ENCODE data around the gene D2HGDH. TPM values are rescaled to one million over a fixed set of nuclear protein-coding genes. Genes with fewer than 3 reads are reported as not detected.

Gene D2HGDH
- total RNA-seq, 2 experiments from 2014 or later, result 39.4 to 42.6 TPM

DNA sequence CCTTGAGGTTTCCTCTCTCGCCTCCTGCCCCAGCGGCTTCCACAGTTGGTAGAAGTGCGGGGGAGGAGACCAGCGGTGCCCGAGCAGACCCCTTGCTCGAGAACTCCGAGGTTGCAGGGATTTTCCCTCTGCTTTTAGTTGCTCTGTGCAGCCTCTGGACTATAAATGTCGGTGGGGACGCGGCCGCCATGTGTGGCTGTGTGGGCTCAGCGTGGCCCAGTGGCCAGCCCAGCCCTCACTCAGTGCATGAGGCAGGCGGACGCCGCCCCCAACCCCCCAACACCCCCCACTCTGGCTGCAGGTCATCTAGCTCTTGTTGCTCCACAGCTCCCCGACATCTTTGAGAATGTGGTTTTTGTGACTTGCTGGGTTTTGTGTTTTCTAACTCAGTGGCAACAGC, 15.3 kb upstream of the D2HGDH start:
- no peaks in the 10 kb centered on the region for H3K4me1 Mint-ChIP-seq (ENCODE audit: low read depth)
- DNase-seq, result no peak
- ChIA-PET CTCF (interaction anchor here (1.0 to 1.1 kb wide), 2 partner anchors 13 to 16 kb away, joined by 3 read pairs; no protein-coding TSS in a partner anchor), POLR2A (interaction anchor here (0.6 to 0.9 kb wide), 3 partner anchors 16 to 710 kb away, joined by 3 to 5 read pairs (median 3); partner anchors contain the start of gene D2HGDH)
- ATAC-seq, result no peak
- no peaks in the 10 kb centered on the region for H3K9me3 Mint-ChIP-seq
- no peaks in the 10 kb centered on the region for H3K27me3 Mint-ChIP-seq
- intact Hi-C loops (cut with micrococcal nuclease), result no loop called here
- no peak overlapping the region for H3K4me3 Mint-ChIP-seq
- TF ChIP-seq, protein P1, sequence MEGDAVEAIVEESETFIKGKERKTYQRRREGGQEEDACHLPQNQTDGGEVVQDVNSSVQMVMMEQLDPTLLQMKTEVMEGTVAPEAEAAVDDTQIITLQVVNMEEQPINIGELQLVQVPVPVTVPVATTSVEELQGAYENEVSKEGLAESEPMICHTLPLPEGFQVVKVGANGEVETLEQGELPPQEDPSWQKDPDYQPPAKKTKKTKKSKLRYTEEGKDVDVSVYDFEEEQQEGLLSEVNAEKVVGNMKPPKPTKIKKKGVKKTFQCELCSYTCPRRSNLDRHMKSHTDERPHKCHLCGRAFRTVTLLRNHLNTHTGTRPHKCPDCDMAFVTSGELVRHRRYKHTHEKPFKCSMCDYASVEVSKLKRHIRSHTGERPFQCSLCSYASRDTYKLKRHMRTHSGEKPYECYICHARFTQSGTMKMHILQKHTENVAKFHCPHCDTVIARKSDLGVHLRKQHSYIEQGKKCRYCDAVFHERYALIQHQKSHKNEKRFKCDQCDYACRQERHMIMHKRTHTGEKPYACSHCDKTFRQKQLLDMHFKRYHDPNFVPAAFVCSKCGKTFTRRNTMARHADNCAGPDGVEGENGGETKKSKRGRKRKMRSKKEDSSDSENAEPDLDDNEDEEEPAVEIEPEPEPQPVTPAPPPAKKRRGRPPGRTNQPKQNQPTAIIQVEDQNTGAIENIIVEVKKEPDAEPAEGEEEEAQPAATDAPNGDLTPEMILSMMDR (IDR thresholded peaks at IDR 0.05), result no peak
- H3K27ac Mint-ChIP-seq, result no peak overlapping the region
- H3K36me3 Mint-ChIP-seq (ENCODE audit: low read depth), result peaks cover 47% of the 10 kb centered on the region

DNA sequence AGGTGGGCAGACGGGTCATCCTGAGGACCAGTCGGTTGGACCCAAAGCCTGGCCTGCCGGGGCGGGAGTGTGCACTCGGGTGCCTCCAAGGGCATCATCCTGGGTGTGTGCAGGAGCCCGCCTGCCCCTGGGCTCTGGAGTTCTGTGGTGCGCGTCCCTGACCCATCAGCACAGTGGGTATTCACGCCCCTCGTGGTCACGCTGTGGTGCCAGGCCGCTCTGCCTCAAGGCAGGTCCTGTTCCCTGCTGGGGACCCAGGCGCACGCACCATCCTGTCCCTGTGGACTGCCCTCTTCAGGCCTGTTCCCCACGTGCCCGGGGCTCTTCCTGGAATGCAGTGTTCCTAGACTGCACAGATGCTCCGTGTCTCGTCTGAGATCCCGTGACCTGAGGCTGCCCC, 14.3 kb upstream of the D2HGDH start:
- ATAC-seq (no peak), DNase-seq (no peak)
- Mint-ChIP-seq H3K27me3 (no peaks in the 10 kb centered on the region), H3K9me3 (no peaks in the 10 kb centered on the region), H3K36me3 (ENCODE audit: low read depth) (peaks cover 48% of the 10 kb centered on the region), H3K4me3 (no peak overlapping the region), H3K27ac (no peak overlapping the region), H3K4me1 (ENCODE audit: low read depth) (no peaks in the 10 kb centered on the region)
- POLR2A ChIA-PET, result interaction anchor here (1.5 kb wide), 1 partner anchor 12 kb away, joined by 4 read pairs; no protein-coding TSS in a partner anchor
- CTCF ChIA-PET, result no interaction called here
- TF ChIP-seq, protein P1 (IDR thresholded peaks at IDR 0.05), result no peak
- intact Hi-C loops (cut with micrococcal nuclease), result no loop called here

DNA sequence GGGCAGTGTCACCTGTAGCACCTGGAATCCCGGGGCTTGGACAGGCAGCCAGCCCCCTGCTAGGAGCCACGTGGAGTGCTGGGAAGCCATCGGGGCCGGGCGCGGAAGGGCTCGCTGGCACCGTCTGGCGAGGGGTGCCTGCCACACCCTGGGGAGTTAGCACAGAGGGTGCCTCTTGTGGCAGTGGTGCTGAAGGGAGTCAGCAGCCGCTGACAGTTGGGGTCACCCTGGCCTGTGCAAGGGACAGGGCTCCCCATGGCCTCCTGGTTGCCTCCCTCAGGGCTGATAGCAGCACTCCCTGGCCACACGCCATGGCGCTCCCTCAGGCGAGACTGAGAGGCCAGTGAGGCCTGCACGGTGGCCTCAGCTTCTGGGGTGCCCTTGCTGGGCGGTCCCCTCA, 13.9 kb upstream of the D2HGDH start:
- no peak overlapping the region for H3K27ac Mint-ChIP-seq
- ChIA-PET POLR2A (interaction anchor here (1.1 to 1.5 kb wide), 2 partner anchors 13 to 19 kb away, joined by 3 to 4 read pairs; no protein-coding TSS in a partner anchor), CTCF (interaction anchor here (1.4 kb wide), 1 partner anchor 158 kb away, joined by 4 read pairs; no protein-coding TSS in a partner anchor)
- no peak for DNase-seq
- H3K9me3 Mint-ChIP-seq, result no peaks in the 10 kb centered on the region
- no peaks in the 10 kb centered on the region for H3K4me1 Mint-ChIP-seq (ENCODE audit: low read depth)
- TF ChIP-seq, protein P1 (IDR thresholded peaks at IDR 0.05), result no peak
- H3K4me3 Mint-ChIP-seq, result no peak overlapping the region
- intact Hi-C loops (cut with micrococcal nuclease), result no loop called here
- no peak for ATAC-seq
- H3K36me3 Mint-ChIP-seq (ENCODE audit: low read depth), result peaks cover 48% of the 10 kb centered on the region
- no peaks in the 10 kb centered on the region for H3K27me3 Mint-ChIP-seq

DNA sequence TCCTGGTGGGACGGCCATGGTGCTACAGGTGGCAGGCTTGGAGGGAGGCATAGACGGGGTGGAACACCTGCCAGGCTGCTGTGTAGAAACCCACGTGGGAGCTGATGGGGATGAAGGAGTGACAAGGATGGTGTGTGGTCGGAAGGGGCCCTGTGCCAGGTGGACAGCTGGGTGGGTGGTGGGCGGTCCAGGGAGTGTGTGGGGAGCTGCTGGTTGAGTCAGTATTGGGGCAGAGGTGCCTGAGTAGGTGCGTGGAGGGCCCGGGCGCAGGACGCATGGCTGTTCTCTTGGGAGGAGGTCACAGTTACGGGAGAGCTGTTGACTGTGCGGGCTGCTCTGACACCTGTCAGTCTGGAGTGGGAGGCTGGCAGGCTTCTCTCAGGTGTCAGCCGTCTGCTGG, 12.6 kb upstream of the D2HGDH start:
- Mint-ChIP-seq H3K27me3 (no peaks in the 10 kb centered on the region), H3K27ac (no peak overlapping the region), H3K9me3 (no peaks in the 10 kb centered on the region), H3K4me3 (no peak overlapping the region), H3K4me1 (ENCODE audit: low read depth) (no peaks in the 10 kb centered on the region), H3K36me3 (ENCODE audit: low read depth) (peaks cover 46% of the 10 kb centered on the region)
- TF ChIP-seq, protein P1 (IDR thresholded peaks at IDR 0.05), result no peak
- DNase-seq (no peak), ATAC-seq (no peak)
- CTCF ChIA-PET, result interaction anchor here (1.4 kb wide), 1 partner anchor 157 kb away, joined by 4 read pairs; no protein-coding TSS in a partner anchor
- POLR2A ChIA-PET, result interaction anchor here (0.8 to 1.1 kb wide), 4 partner anchors 8 to 25 kb away, joined by 3 read pairs; partner anchors contain the start of gene D2HGDH
- intact Hi-C loops (cut with micrococcal nuclease), result no loop called here

DNA sequence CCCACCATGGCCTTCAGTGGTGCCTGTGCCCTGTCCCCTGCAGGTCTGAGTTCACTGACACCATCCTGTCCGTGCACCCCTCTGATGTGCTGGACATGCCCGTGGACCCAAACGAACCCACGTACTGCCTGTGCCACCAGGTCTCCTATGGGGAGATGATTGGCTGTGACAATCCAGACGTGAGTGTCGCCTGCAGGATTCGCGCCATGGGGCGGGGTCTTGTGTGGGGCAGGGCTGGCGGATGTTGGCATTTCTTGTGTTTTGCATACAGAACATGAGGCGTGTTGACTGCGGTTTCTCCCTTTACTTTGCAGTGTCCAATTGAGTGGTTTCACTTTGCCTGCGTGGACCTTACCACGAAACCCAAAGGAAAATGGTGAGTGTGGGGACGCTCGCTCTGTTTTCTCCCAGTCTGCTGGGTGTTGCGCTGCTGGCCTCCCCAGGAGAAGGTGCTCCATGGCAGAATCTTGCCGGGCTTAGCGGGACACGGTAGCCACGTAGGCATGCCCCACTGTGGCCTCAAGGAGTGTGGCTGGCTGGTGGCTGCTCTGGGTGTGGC, 11.5 kb upstream of the D2HGDH start:
- TF ChIP-seq, protein P1 (IDR thresholded peaks at IDR 0.05), result no peak
- no peaks in the 10 kb centered on the region for H3K27me3 Mint-ChIP-seq
- intact Hi-C loops (cut with micrococcal nuclease), result no loop called here
- H3K4me3 Mint-ChIP-seq, result no peak overlapping the region
- DNase-seq, result no peak
- no peak for ATAC-seq
- H3K9me3 Mint-ChIP-seq, result no peaks in the 10 kb centered on the region
- H3K36me3 Mint-ChIP-seq (ENCODE audit: low read depth), result peaks cover 46% of the 10 kb centered on the region
- POLR2A ChIA-PET, result interaction anchor here (1.1 kb wide), 1 partner anchor 8 kb away, joined by 3 read pairs; no protein-coding TSS in a partner anchor
- no peak overlapping the region for H3K27ac Mint-ChIP-seq
- H3K4me1 Mint-ChIP-seq (ENCODE audit: low read depth), result no peaks in the 10 kb centered on the region
- CTCF ChIA-PET, result interaction anchor here (1.1 kb wide), 1 partner anchor 156 kb away, joined by 6 read pairs; no protein-coding TSS in a partner anchor

Data from activated CD8-positive, alpha-beta T cell treated with anti-CD3 and anti-CD28 coated beads for 36 hours (primary cell).